HG02642 (cell line): ENCODE measurements around the gene AFF1.
"Not testable (repeated sequence)": the region's sequence is repeated elsewhere in the genome, so short reads cannot be mapped to it uniquely, and the experiment has no call there.

Experiments used
- ATAC-seq: cut with Tn5 transposase; IDR thresholded peaks from one replicate; pipeline ENCODE4 v1.9.1; 2021; ENCODE audit warnings: mild to moderate bottlenecking; ENCODE audit not compliant: unreplicated experiment, poor library complexity

Gene AFF1

DNA sequence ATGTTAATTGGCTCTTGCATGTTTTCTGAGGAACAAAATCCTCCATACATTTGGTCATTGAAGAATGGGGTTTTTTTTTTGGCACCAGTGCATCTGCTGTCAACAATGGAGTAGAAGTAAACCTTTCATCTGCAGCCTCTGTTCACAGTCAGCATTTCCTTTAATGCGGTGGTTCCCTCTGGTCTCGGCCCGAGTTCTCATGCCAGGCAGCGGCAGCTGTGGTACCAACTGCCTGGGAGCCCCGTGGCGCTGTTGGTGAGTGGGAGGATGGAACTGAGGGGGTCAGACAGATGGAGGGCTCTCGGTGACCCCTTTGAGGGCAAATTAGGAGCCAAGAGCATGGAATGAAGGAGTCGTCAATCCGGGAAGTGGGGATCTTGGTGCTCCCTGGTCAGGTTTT is 114.7 kb downstream of the AFF1 start:
- no peak for ATAC-seq

DNA sequence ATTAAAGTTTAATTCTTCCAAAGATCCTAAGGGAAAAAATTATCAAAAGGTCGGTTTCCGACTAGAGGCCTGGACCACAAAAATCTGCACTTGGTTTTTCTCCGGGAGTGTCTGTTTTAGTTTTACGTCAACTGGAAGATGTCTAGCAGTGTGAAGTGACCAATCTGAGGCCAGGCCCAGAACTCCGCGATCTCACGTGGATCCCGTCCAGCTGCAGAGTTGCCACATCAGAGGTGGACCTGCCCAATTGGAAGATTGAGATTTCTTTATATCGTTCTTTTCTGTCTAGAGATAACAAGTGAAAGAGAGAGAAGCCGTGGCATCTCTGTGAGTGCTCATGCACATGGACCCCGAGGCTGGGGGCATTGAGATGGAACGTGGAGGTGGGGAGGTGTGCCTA is 115.8 kb downstream of the AFF1 start:
- ATAC-seq = no peak

DNA sequence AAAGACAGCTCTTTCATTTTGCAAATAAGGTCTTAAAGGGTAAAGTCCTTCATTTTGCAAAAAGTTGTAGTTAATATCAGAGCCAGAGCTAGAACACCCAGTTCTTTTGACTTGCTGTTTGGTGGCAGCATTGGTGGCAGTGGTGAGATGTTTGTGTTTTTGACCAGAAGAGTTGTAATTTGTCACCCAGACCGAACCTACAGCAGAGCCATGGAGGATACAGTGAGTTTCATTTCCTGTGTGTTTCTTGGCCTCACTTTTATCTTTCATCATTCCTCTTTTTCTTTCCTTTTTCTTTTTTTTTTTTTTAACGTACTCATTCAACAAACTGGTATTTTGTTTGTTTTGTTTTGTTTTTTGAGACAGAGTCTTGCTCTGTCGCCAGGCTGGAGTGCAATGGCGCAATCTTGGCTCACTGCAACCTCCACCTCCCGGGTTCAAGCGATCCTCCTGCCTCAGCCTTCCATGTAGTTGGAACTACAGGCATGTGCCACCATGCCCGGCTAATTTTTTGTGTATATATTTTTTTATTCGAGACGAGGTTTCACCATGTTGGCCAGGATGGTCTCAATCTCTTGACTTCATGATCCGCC is 116.4 kb downstream of the AFF1 start:
- no peak for ATAC-seq

GRCh38 chr4:87052615-87053014 is 117.8 kb downstream of the AFF1 start:
- no peak for ATAC-seq

- ATAC-seq = no peak
Measured at GRCh38 chr4:87053176-87053658, 118.4 kb downstream of the AFF1 start.

DNA sequence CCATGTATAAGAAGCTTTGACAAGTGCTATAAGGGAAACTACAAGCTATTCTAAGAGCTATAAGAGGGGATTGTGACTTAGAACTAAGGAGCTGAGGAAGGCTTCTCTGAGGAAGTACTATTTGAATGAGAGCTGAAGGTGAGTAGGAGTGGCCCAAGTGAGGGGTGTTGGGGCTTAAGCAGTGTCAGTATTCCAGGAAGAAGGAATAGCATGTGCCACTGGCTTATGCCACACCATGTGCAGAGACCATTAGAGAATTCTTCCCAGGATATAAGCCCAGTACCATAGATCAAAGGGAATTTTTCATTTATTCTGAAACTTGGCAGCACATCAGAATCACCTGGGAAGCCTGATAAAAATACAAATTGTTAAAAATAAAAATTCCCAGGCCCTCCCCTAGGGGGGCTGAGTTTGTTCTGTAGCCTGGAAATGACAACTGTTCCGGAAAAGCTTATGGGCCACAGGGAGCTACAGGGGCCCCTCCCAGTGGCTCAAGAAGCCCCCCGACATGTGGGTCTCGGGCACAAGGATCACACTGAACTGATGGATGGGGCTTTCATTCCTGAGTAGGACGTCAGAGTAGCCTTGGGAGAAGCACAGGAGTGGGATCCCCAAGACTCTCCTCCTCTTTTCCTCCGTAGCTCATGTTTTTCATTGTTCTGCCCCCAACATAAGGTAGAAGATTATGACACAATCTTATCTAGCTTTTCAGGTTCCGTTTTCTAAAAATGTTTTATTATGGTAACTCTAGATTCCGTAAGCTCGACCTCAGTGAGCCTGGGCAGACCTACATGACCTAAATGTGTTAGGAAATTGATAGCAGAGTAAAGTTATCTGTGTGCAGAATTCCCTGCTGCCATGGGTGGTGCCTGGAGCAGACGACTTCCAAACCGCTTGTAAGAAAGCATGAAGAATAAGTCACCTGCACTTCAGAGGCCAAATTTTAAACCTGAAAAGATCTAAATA is 119.3 kb downstream of the AFF1 start:
- ATAC-seq = no peak

DNA sequence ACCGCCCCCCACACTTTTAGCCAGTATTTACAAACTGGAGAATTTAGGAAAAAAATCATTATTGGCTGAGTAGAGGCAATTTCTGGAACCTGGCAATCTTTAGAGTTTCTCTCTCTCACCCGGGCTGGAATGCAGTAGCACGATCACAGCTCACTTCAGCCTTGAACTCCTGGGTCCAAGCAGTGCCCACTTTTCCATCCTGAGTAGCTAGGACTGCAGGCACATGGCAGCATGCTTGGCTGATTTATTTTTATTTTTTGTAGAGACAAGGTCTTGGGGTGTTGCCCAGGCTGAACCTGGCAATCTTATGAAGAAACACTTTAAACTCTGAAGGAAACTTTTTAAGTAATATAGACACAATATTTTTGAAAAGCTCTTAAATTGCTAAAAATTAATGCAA is 120.1 kb downstream of the AFF1 start:
- no peak for ATAC-seq

- ATAC-seq = no peak
Measured at GRCh38 chr4:87055311-87055710, 120.5 kb downstream of the AFF1 start.

DNA sequence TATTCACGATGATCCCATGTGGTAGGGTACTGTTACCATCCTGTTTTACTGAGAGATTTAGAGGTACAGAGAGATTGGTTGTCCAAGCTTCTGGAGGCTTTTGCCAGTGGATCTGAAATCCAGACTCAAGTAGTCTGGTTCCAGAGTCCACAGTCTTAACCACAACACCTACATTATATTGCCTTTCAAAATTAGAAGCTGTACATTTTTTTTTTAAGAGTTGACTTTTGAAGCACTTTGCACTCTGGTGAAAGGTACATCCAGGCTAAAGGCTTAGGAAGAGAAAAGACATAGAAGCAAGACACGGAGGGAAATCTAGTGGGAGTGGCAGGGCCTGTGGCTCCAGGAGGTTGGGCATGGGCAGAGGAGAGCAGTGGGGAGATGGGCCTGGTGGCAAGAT is 122.1 kb downstream of the AFF1 start:
- ATAC-seq = no peak

- no peak for ATAC-seq
Measured at GRCh38 chr4:87057835-87058355, 123.1 kb downstream of the AFF1 start.

DNA sequence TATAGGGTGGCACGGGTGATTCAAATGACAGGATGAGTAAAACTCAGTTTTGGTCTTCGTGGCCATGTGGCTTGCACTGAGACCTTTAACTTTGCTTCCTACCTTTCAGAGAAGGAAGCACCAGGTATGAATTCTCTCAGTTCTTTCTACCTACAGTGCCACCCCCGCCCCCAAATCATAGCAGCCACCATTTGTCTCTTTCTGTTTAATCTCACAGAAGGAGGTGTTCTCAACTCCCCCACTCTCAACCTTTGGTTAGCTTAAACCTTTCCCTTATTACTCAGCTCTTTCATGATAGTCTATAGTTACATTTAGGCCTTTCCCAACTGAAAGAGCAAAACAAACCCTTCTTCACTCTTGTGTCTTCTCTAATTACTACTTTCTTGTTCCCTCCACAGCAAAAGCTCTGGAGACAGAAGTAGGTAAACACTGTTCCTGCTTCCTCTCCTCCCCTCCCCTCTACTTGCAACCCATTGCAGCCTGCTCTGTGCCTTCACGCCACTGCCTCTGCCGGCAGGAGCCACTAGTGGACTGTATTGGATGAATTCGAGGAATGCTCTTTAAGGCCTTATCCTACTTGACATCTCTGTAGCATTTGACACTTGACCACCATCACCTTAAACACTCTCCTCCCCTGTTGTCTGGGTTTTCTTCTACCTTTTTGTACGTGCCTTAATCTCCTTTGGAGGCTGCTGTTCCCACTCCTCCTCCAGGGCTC is 123.7 kb downstream of the AFF1 start:
- no peak for ATAC-seq

DNA sequence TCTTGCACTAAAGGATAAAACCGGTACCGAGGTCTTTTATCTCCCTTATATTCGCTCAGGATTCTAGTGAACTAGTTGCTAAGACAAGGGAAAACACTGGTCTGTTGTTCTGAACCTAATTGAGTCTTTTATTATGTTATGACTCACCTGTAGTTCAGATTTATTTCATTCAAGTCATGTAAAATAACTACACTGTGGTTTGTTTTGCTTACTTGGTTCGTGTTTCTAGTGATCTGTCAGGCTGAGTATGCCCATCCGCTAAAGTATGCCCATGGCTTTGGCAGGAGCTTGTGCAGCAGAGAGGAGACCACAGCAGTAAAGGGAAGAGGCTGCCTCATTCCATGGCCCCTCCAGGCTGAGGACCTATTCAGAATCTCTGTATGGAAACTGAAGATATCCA is 126.1 kb downstream of the AFF1 start:
- no peak for ATAC-seq

DNA sequence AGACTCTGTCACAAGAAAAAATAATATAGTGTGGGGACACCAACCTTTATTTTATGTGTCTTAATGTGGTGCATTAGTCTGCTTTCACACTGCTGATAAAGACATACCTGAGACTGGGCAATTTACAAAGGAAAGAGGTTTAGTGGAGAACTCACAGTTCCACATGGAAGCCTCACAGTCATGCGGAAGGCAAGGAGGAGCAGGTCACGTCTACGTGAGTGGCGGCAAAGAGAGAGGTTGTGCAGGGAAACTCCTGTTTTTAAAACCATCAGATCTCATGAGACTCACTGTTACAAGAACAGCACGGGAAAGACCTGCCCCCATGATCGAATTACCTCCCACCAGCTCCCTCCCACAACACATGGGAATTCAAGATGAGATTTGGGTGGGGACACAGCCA is 130.2 kb downstream of the AFF1 start:
- no peak for ATAC-seq

DNA sequence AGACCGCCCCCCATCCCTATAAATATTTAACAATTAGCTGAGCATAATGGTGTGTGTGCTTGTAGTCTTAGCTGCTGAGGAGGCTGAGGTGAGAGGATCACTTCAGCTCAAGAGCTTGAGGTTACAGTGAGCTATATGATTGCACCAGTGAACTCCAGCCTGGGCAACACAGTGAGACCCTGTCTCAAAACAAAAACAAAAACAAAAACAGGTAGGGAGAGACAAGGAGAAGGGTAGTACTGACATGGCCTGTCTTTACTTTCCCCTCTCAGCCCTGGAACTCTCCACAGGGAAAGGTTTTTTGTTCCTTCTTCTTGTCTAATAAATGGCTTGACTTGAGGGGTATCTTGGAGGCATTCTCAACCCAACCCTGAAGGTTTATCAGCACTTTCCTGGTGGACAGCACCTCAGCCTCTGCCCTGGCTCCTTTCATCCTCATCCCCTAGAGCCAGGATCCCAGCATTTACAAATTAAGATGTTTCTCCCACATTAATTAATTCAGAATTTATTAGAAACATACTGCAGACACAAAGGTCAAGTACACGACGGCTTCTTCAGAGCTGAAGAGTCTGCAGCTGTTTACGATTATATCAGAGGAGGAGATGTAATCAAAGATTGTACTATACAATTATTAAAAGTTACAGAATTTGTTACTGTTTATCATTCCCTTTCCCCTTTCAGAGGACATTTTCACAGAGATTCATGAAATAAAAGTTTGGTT is 131.8 kb downstream of the AFF1 start:
- ATAC-seq = no peak

DNA sequence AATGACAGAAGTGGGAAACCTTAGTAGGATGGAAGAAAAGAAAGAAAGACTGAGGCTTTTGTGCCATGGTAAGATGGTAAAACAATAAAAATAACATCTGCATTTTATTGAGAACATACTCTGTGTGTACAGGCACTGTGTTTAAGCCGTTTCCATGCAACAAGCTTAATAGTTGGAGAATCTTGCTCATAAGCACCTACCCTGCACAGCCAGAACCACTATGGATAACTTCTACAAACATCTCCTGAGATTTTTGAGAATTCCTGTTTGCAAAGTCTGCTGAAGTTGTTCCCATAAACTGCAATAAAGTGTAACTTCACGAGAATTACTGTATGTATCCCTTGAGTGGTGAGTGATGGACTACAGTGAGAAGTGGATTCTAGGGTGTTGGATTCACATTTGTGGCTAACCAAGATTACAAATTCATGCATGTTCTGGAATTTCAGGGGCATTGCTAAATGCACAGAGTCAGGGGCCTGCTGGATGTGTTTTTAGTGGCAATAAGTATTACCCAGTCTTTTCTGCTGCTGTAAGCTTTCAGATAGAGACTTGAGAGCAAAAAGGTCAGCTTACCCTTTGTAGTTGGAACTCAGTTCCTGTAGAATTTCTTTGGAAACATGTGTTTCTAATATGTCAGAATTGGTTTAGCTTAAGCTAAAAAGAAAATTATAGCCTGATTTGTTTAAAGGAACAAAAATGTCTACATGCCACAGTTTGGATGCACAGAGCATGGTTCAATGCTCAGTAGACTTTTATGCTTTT is 132.5 kb downstream of the AFF1 start:
- no peak for ATAC-seq

GRCh38 chr4:87068583-87069021 is 133.8 kb downstream of the AFF1 start:
- no peak for ATAC-seq

GRCh38 chr4:87069037-87069742 is 134.4 kb downstream of the AFF1 start:
- ATAC-seq = no peak

DNA sequence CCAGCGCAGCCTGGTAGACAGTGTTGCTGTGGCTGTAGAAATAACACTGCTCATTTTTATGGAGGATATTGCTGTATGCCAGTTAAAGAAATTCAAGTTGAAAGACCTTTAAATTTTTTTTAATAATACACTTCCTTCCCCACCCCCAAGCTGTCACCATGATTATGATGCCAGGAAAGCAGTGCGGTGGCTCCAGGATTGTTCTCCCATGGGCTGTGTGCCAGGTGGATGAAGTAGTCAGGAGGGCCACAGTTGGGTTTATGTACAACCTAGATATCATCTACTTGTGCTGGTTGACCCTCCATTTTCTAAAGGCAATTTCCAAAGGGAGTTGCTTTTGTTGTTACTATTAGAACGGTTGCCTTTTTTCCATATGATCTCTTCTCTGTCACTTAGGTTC is 136.6 kb downstream of the AFF1 start:
- ATAC-seq = no peak

GRCh38 chr4:87072545-87072944 is 137.7 kb downstream of the AFF1 start:
- ATAC-seq = not testable (repeated sequence)
